ENCODE results near the gene NKIRAS2.

Gene NKIRAS2

DNA sequence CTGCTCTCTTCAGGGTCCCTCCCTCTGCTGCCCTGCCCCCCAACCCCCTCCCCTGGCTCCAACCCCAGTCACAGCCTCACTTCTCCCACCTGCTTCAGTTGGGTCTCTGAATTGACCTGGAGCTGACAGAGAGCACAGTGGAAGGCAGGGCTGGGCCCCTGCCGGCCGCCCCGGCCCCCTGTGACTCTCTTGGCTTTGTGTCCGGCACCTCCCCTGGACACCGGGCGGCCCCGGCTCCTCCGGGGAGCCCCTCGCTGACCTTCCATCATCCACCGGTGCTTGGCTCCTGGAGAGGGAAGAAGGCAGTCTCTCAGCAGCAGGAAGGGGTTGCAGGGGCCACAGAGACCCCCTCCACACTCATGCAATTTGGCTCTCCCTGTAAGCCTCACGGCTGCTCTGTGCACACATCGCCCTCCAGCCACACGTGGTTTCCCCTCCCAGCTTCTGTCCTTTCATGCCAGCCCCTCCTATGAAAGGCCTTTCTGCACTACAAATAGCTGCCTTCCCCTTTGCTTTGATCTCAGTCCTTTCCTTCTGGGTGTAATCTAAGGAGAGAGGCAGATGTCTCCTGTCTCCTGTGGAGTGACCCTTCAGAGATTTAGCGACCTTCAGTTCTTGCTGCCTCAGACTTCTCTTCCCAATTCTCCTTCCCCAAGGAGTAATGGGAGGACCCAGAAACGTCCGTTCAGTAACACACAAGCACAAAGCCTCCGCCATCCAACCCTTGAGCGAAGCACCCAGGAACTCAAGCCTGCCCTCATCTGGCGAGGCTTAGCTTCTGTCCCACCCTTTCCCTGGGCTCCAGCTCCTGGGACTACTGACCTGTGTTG, 8.3 kb downstream of the NKIRAS2 start:
- peak; percentile 47 for DNase-seq

GRCh38 chr17:42028791-42029127, 8.9 kb downstream of the NKIRAS2 start:
- DNase-seq = no peak

DNA sequence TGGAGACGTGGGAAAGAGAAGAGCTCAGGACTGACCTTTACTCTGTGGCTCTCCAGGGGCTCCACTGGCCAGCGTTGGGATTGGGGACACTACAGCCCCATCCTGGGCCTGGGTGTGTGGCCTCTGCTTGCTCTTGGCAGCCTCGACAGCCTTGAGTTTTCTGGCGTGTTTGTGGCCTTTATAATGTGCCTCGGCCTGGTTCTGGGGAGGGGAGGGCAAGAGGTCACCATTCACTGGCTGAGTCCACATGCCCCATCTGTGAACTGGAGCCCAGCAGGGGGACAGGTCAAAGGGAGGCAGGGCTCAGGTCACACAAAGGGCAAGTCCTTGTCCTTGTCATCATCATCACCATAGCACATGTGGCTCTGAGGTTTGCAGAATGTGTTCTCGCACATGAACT, 11.7 kb downstream of the NKIRAS2 start:
- no peak for DNase-seq

GRCh38 chr17:42034059-42034458, 14.2 kb downstream of the NKIRAS2 start:
- DNase-seq = no peak

GRCh38 chr17:42038221-42038973, 18.5 kb downstream of the NKIRAS2 start:
- DNase-seq = no peak

GRCh38 chr17:42039794-42040763, 20.2 kb downstream of the NKIRAS2 start:
- no peak for DNase-seq

GRCh38 chr17:42040818-42041217, 20.9 kb downstream of the NKIRAS2 start:
- DNase-seq = no peak

GRCh38 chr17:42041619-42042018, 21.7 kb downstream of the NKIRAS2 start:
- DNase-seq = no peak

GRCh38 chr17:42042598-42043319, 22.9 kb downstream of the NKIRAS2 start:
- DNase-seq = no peak

- DNase-seq = no peak
These were observed 25.8 kb downstream of the NKIRAS2 start for GRCh38 chr17:42045719-42046118.

GRCh38 chr17:42047343-42047742, 27.5 kb downstream of the NKIRAS2 start:
- DNase-seq = no peak

DNA sequence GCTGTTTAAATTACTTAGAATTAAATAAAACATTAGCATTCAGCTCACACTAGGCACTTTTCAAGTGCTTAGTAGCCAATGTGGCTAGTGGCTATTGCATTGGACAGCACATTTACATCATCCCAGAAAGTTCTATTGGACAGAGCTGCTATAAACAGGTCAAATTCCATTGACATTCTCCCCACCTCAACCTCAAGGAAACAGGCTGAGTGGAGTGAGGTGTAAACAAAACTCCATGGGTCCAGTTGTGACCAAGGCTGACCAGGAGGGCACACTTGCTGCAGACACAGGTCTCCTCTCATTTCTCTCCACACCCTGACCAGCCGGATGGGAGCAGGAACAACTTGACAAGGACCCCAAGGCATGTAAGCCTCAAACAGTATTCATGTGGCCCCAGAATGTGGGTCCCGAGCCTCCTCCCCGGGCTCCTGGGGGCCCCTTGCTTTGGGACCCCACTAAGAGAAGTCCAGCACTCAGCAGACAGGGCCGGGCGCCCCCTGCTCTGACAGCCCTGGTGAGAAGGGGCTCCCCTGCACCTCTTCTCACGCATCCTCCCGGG, 30.0 kb downstream of the NKIRAS2 start:
- no peak for DNase-seq

DNA sequence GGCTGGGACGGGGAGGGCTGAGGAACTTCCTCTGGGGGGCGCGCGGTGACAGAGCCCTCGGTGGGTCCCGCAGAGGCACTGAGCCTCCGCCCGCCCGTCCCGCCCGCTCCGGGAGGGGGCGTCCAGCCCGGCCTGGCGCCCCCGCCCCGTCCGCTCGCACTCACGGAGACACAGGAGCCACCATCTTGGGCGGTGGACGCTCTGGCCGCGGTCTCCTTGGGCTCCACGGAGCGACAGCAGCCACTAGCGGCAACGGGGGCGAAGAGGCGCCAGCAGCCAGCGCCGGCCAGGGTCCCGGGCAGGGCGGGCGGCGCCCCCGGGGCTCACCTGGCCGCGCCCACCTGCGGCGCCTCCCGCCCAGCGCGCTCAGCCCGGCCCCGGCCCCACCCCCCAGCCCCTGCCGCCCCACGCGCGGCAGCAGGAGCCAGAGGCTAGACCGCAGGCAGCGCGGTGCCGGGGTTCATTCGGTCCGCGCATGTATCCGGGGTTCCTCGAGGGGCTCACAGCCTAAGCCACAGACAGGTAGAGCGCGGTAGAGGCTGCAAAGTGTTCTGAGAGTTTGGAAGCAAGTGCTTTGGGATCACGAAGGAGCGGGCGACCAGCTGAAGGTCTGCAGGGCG, 30.6 kb downstream of the NKIRAS2 start, which contains the start of gene C17orf113:
C17orf113 (minus strand) TSS at position 209 of the 620 bp plus-strand sequence. CDS start 7,225 bp downstream, outside the sequence.
- DNase-seq = peak; percentile 57

DNA sequence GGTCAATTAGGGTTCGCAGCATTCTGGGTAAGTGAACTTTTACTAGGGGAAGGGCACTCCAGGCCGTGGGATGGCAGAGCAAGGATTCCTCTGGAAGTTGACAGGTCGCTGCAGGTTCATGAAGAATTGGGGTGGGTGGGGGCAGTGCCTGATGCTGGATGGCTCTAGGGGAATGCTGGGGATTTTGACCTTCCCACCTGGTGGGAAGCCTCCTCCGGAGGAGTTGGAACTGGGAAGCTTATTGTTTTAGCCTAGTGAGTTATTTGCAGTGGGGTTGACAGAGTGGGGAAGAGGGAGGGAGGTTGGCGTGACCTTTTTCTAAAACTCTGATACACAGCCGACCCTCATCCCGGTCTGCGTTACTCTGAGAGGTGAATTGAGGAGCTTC, 31.1 kb downstream of the NKIRAS2 start:
- no peak for DNase-seq

DNA sequence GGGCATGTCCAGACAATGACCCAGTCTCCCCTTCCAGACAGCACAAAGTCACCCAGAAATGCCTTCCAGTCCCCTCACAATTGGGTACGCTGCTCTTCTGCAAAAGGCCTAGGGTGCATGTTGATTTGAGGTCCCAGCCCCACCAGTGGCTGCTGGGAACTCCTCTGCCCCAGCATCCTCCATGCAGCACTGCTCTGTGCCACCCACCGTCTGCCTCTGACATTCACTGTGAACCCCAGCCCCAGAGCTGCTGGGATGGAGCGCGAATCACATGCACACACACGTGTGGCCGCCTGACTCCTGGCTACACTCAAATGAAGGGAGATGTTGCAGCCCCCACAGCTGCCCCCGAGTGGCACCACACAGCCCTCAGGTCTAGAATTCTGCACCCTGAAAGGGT, 31.8 kb downstream of the NKIRAS2 start:
- DNase-seq = no peak

DNA sequence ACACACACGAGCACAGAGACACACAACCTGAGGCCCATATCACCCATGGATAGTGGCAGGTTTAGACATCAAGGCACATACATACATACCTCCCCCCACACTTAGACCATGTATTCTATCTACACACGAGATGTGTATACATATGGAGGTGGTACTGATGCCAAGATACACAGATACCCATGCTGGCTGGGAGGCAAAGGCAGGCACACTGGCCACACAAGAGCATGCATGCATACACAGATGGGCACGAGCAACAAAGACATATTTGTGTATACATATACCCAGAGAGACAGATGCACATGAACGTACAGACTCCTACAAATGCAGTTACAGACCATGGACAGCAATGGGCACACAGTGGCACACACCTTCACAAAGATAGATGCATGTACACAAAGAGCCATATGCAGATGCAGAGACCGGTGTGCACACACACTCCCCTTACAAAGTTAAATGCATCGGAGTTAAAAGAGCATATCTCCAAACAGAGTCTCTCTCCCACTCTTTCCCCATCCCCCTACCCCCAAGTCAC, 32.5 kb downstream of the NKIRAS2 start:
- DNase-seq = no peak

- DNase-seq = no peak
These were observed 34.0 kb downstream of the NKIRAS2 start for GRCh38 chr17:42053731-42054500.

GRCh38 chr17:42055027-42055426, 35.1 kb downstream of the NKIRAS2 start:
- no peak for DNase-seq

DNA sequence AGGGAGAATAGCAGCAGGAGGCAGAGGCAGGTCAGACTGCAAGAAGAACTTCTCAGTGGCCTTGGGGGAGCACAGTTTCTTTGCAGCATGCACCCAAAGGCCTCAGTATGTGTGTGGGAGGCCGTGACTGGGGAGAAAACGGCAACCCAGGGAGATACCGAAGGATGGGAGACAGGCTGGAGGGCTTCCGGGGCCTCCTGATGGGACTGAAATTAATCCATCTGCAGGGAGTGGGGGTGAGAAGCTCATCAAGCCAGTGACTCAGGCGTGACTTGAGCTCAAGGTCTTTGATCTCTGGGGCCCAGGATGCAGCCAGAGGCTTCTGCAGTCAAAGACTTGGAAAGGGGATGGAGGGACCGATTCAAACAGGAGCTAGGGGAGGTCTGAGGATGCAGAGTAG, 35.6 kb downstream of the NKIRAS2 start:
- no peak for DNase-seq

DNA sequence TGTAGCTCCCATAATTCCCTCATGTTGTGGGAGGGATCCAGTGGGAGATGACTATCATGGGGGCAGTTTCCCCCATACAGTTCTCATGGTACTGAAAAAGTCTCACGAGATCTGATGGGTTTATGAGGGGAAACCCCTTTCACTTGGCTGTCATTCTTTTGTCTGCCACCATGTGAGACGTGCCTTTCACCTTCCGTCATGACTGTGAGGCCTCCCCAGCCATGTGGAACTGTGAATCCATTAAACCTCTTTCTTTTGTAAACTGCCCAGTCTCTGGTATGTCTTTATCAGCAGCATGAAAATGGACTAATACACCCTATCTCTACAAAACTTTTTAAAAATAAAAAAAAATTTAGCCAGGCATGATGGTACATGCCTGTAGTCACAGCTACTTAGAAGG, 36.7 kb downstream of the NKIRAS2 start:
- no peak for DNase-seq
